UCSD-AML1 (cell line): Measurements from ENCODE around the gene OR5H2.
A peak's percentile ranks its signal among the peaks of the same experiment; 100 is the strongest.

ENCODE experiments used
- DNase-seq: peaks from one replicate; lab custom pipeline; 2025; ENCODE audit not compliant: unreplicated experiment; lab: John Stamatoyannopoulos, UW

OR5H2 gene

GRCh38 chr3:98329392-98330124 is 47.3 kb downstream of the OR5H2 start:
- DNase-seq = peak; percentile 15

- DNase-seq = no peak
These were observed 49.0 kb downstream of the OR5H2 start for GRCh38 chr3:98331329-98331728.
